ENCODE data around the gene PEBP1.

- TF ChIP-seq CTCF (tag by site-specific recombination; IDR thresholded peaks at IDR 0.05) (no peak), TCF7L2 (IDR thresholded peaks at IDR 0.05; ENCODE audit: borderline replicate concordance, low read depth, low read length) (no peak), MZF1 (tag by site-specific recombination; IDR thresholded peaks at IDR 0.05; ENCODE audit: borderline replicate concordance) (no peak), ZNF600 (tag by site-specific recombination; IDR thresholded peaks at IDR 0.05) (no peak), KLF1 (tag by site-specific recombination; IDR thresholded peaks at IDR 0.05) (no peak), ATF2 (tag by site-specific recombination; IDR thresholded peaks at IDR 0.05; ENCODE audit: low read depth) (no peak), ZNF18 (tag by site-specific recombination; IDR thresholded peaks at IDR 0.05) (no peak), ZNF155 (tag by site-specific recombination; IDR thresholded peaks at IDR 0.05) (no peak), ZNF157 (tag by site-specific recombination; IDR thresholded peaks at IDR 0.05) (no peak), ZSCAN4 (tag by site-specific recombination; IDR thresholded peaks at IDR 0.05) (no peak), ZBTB7A (tag by site-specific recombination; IDR thresholded peaks at IDR 0.05; ENCODE audit: low read depth) (no peak), ZNF274 (IDR thresholded peaks at IDR 0.05; ENCODE audit: low read length) (no peak), ZNF274 (tag by site-specific recombination; IDR thresholded peaks at IDR 0.05; ENCODE audit: borderline replicate concordance) (no peak), ZNF23 (tag by site-specific recombination; IDR thresholded peaks at IDR 0.05; ENCODE audit: borderline replicate concordance) (no peak)
Observed at GRCh38 chr12:118151755-118152154, 15.8 kb downstream of the PEBP1 start.
